Measurements from ENCODE around the gene LRRTM3.

LRRTM3 gene

GRCh38 chr10:67141300-67141699, 215.5 kb downstream of the LRRTM3 start:
- DNase-seq, result no peak

DNA sequence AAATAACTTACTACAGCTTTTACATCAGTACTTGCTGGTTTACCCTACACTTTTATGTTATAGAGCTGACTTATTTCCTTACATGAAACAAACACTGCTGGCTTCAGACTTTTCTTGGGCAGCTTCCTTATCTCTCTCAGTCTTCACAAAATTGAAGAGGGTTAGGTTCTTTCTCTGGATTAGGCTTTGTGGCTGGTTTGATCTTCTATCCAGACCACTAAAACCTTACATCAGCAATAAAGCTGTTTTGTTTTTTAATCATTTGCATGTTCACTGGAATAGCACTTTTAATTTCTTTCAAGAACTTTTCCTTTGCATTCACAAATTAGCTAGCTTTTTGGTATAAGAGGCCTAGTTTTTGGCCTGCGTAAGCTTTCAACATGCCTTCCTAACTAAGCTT, 218.7 kb downstream of the LRRTM3 start:
- DNase-seq, result no peak
